ENCODE measurements around the gene TMIE.
"Not testable (repeated sequence)": the region's sequence is repeated elsewhere in the genome, so short reads cannot be mapped to it uniquely, and the experiment has no call there.

TMIE gene

DNA sequence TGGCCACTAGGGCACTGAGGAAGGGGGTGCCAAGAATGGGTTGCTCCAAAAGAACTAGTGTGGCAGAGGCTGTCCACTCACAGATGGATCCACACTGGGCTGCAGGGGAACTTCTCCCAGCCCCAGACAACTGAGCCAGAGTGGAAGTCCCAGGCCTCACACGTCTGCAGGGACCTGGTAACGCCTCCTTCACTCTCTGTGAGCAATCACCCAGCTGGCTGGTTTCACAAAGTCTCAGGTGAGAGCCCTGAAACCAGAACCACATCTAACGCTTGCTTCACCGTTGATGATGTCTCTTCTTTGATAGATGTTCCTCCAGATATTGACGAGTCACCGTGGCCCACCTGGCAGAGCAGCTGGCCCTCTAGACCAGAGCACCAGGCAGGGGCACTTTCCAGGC, 51.9 kb downstream of the TMIE start:
- intact Hi-C loops (cut with micrococcal nuclease); H3K27me3 Mint-ChIP-seq; H3K27ac Mint-ChIP-seq; H3K4me3 Mint-ChIP-seq; H3K9me3 Mint-ChIP-seq; H3K4me1 Mint-ChIP-seq (ENCODE audit: low read depth); H3K36me3 Mint-ChIP-seq (ENCODE audit: low read depth): not testable (repeated sequence)

DNA sequence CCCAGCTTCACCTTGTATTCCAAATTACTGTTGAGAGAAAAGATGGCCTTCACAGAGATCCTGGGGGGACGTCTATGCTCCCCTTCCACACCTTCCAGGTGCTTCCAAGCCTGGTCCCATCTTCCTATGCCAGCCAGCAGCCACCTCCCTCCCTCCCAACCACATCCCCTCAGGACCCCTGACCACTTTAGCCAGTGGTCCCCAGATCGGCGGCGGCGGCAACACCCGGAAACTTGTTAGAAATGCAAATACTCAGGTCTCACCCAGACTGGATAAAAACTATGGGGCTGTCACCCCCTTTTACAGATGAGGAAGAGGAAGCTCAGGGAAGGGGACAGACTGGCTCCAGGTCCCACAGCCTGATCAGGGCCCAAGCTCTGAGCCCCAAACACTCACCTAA, 54.5 kb downstream of the TMIE start:
- H3K4me1 Mint-ChIP-seq (ENCODE audit: low read depth) = no peaks in the 10 kb centered on the region
- no peak overlapping the region for H3K27ac Mint-ChIP-seq
- H3K27me3 Mint-ChIP-seq = no peaks in the 10 kb centered on the region

DNA sequence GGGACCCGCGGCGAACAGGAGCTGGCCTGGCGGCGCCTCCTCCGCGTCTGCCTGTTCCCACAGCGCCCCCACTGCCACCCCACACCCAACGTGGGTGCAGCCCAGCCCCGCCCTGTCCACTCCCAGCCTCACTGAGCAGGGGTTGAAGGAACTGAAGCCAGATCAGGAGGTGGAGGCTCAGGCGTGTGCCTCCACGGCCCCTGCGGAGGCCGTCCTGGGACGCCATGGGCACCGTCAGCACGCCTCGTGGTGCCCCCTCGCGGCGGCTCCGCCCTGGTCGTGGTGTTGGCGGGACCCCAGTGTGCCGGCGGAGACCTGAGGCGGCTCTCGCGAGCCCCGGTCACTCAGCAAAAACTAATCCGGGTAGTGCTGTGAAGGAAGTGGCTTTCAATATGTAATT, 55.5 kb downstream of the TMIE start:
- Mint-ChIP-seq H3K27me3 (no peaks in the 10 kb centered on the region), H3K4me3 (no peak overlapping the region), H3K9me3 (no peaks in the 10 kb centered on the region), H3K36me3 (ENCODE audit: low read depth) (no peaks in the 10 kb centered on the region), H3K4me1 (ENCODE audit: low read depth) (no peaks in the 10 kb centered on the region), H3K27ac (no peak overlapping the region)
- intact Hi-C loops (cut with micrococcal nuclease) = no loop called here

More for the DNA sequence above, 54.5 kb downstream of the TMIE start:
- intact Hi-C loops (cut with micrococcal nuclease) = no loop called here
- no peak overlapping the region for H3K4me3 Mint-ChIP-seq
- H3K36me3 Mint-ChIP-seq (ENCODE audit: low read depth) = no peaks in the 10 kb centered on the region
- H3K9me3 Mint-ChIP-seq = no peaks in the 10 kb centered on the region

DNA sequence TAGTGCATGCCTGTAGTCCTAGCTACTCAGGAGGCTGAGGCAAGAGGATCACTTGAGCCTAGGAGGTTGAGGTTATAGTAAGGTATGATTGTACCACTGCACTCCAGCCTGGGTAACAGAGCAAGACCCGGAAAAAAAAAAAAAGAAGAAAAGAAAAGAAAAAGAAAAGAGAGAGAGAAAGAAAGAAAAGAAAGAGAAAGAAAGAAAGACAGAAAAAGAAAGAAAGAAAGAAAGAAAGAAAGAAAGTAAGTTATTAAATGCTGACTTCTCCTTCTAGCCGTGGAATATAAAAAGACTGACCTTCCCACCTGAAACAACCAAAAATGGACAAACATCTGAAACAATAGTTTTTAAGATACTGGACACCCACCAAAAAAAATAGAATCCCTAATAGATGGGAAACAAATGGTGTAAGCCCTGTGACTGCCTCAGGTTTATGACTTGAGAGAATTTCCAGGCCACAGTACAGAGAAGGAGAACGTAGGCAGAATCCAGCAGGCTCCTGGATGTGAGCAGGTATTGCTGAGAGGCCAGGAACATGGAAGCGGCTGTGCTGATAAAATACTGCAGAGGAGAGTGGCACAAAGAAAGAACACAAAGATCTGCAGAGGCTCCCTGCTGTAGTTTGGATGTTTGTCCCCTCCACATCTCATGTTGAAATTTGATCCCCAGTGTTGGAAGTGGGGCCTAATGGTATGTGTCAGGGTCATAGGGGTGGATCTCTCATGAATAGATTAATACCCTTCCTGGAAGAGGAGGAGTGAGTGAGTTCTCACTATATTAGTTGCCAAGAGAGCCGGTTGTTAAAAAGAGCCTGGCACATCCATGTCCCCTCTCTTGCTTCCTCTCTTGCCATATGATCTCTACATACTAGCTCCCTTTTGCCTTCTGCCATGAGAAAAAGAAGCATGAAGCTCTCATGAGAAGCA, 58.3 kb downstream of the TMIE start:
- Mint-ChIP-seq H3K36me3 (ENCODE audit: low read depth) (no peaks in the 10 kb centered on the region), H3K4me3 (no peak overlapping the region), H3K9me3 (peaks cover 10% of the 10 kb centered on the region), H3K4me1 (ENCODE audit: low read depth) (no peaks in the 10 kb centered on the region), H3K27me3 (peaks cover 1% of the 10 kb centered on the region), H3K27ac (no peak overlapping the region)
- intact Hi-C loops (cut with micrococcal nuclease) = no loop called here
